CD14-positive monocyte (primary cell): ENCODE results near the gene KIR2DL3. TPM values are rescaled to one million over a fixed set of nuclear protein-coding genes. Genes with fewer than 3 reads are reported as not detected.
"Not testable (repeated sequence)": the region's sequence is repeated elsewhere in the genome, so short reads cannot be mapped to it uniquely, and the experiment has no call there.

ENCODE experiments used
- DNase-seq, 3 donors: peaks; one replicate each; pipeline ENCODE4 v3.0.0-alpha.2; 2011 to 2022
- H2AFZ ChIP-seq: 2 replicates; pipeline ENCODE4 v1.6.0; 2012; ENCODE audit warnings: mild to moderate bottlenecking, low read depth, low read length, inconsistent platforms; ENCODE audit not compliant: insufficient read depth, poor library complexity, severe bottlenecking
- H3K27ac ChIP-seq, 2 donors: 1 replicate in 1 of 2; 2 replicates in 1 of 2; pipeline ENCODE4 v1.5.1; 2012 to 2013; ENCODE audit warnings: low read length in 2 of 2, control low read depth in 1 of 2, inconsistent platforms in 1 of 2, low read depth in 1 of 2, mild to moderate bottlenecking in 1 of 2
- H3K27me3 ChIP-seq, 2 donors: one replicate each; pipeline versions ENCODE4 v1.6.0 to v1.6.1; 2011 to 2013; ENCODE audit warnings: low read length in 2 of 2; ENCODE audit not compliant: control insufficient read depth in 2 of 2, insufficient read depth in 2 of 2
- H3K36me3 ChIP-seq, 2 donors: replicated peaks in 1 of 2; 1 replicate in 1 of 2; 2 replicates in 1 of 2; pipeline versions ENCODE4 v1.5.1 to v1.6.1; 2012 to 2013; ENCODE audit warnings: low read length in 2 of 2, control low read depth in 1 of 2, inconsistent platforms in 1 of 2, mild to moderate bottlenecking in 1 of 2; ENCODE audit not compliant: insufficient read depth in 2 of 2, control insufficient read depth in 1 of 2
- H3K4me1 ChIP-seq, 2 donors: 1 replicate in 1 of 2; 2 replicates in 1 of 2; pipeline versions ENCODE4 v1.5.1 to v1.6.1; 2012 to 2013; ENCODE audit warnings: low read length in 2 of 2, control low read depth in 1 of 2, inconsistent platforms in 1 of 2, mild to moderate bottlenecking in 1 of 2, moderate library complexity in 1 of 2; ENCODE audit not compliant: insufficient read depth in 2 of 2, control insufficient read depth in 1 of 2
- H3K4me2 ChIP-seq: replicated peaks from 2 replicates; pipeline ENCODE3; 2012; ENCODE audit warnings: low read length, moderate library complexity, mild to moderate bottlenecking; ENCODE audit not compliant: poor library complexity, severe bottlenecking; ENCODE audit errors: extremely low read depth
- H3K4me3 ChIP-seq, 3 experiments: fragments of 200-600 bp in 1 of 3; sonication (generic) in 1 of 3; replicated peaks in 1 of 3; 1 replicate in 2 of 3; 2 replicates in 1 of 3; pipeline ENCODE4 v1.5.1; 2011 to 2013; ENCODE audit warnings: low read length in 3 of 3, mild to moderate bottlenecking in 3 of 3, control low read depth in 2 of 3, low read depth in 2 of 3, inconsistent platforms in 1 of 3, moderate library complexity in 1 of 3
- H3K79me2 ChIP-seq: 2 replicates; pipeline ENCODE4 v1.6.0; 2012; ENCODE audit warnings: mild to moderate bottlenecking, control low read depth, inconsistent platforms, low read length, moderate library complexity; ENCODE audit not compliant: insufficient read depth
- H3K9ac ChIP-seq: 2 replicates; pipeline ENCODE4 v1.6.0; 2017; ENCODE audit warnings: low read length, mild to moderate bottlenecking; ENCODE audit not compliant: insufficient read depth, poor library complexity, severe bottlenecking
- H3K9me3 ChIP-seq, 2 donors: replicated peaks in 1 of 2; 1 replicate in 1 of 2; 2 replicates in 1 of 2; pipeline versions ENCODE4 v1.5.1 to v1.6.1; 2012 to 2013; ENCODE audit warnings: low read length in 2 of 2, control low read depth in 1 of 2; ENCODE audit not compliant: control insufficient read depth in 1 of 2, insufficient read depth in 1 of 2
- H4K20me1 ChIP-seq: 2 replicates; pipeline ENCODE4 v1.6.0; 2012; ENCODE audit warnings: mild to moderate bottlenecking, low read length, control low read depth, moderate library complexity; ENCODE audit not compliant: insufficient read depth
- H3K27ac Mint-ChIP-seq, 7 donors: one replicate each; pipeline ENCODE4 v1.8.0; 2020; ENCODE audit warnings: mild to moderate bottlenecking in 7 of 7, mixed read lengths in 7 of 7, moderate library complexity in 6 of 7, inconsistent platforms in 2 of 7
- H3K27me3 Mint-ChIP-seq, 3 donors: one replicate each; pipeline ENCODE4 v1.8.0; 2021 to 2022; ENCODE audit warnings: low read depth in 3 of 3, mild to moderate bottlenecking in 3 of 3, mixed read lengths in 3 of 3, moderate library complexity in 3 of 3, inconsistent platforms in 1 of 3
- H3K36me3 Mint-ChIP-seq, 2 donors: one replicate each; pipeline ENCODE4 v1.8.0; 2020; ENCODE audit warnings: mixed read lengths in 2 of 2, inconsistent platforms in 1 of 2, mild to moderate bottlenecking in 1 of 2
- H3K4me1 Mint-ChIP-seq: one replicate; pipeline ENCODE4 v1.8.0; 2020; ENCODE audit warnings: mild to moderate bottlenecking, mixed read lengths
- H3K4me3 Mint-ChIP-seq, 2 donors: one replicate each; pipeline ENCODE4 v1.8.0; 2020; ENCODE audit warnings: mild to moderate bottlenecking in 2 of 2, mixed read lengths in 2 of 2, moderate library complexity in 1 of 2
- H3K9me3 Mint-ChIP-seq, 7 donors: one replicate each; pipeline ENCODE4 v1.8.0; 2020 to 2022; ENCODE audit warnings: mixed read lengths in 7 of 7, mild to moderate bottlenecking in 6 of 7, moderate library complexity in 6 of 7, inconsistent platforms in 2 of 7
- WGBS: methylation state at CpG from one replicate; pipeline ENCODE4 v1.1.5; 2013; ENCODE audit warnings: missing lambda C conversion rate; ENCODE audit not compliant: insufficient coverage; 5-methylcytosine and 5-hydroxymethylcytosine counted together
- intact Hi-C, 2 donors: fragments of 100-400 bp; cut with micrococcal nuclease; formaldehyde crosslinking; loops; one replicate each; pipeline versions ENCODE4 v1.15.0 to v1.15.1; 2023
- polyA plus RNA-seq, 3 donors: library from polyadenylated mRNA; depleted of rRNA in 1 of 3; unstranded in 2 of 3; stranded (reverse) in 1 of 3; fragments of 300-500 nt in 2 of 3; fragments of >200 nt in 1 of 3; fragmentation: Illumina TruSeq in 2 of 3; gene quantifications; 1 replicate in 2 of 3; 2 replicates in 1 of 3; pipeline ENCODE4 v1.2.3, GENCODE V29; 2012 to 2021

KIR2DL3 gene
- polyA plus RNA-seq, 3 donors = 0.07 TPM; not detected in 2

- not testable (repeated sequence) for H2AFZ ChIP-seq, DNase-seq, H3K4me1 ChIP-seq, H3K36me3 ChIP-seq, H3K79me2 ChIP-seq, H3K4me2 ChIP-seq, H3K4me1 Mint-ChIP-seq, H3K9me3 Mint-ChIP-seq, H3K36me3 Mint-ChIP-seq, H3K27ac ChIP-seq, H3K9ac ChIP-seq, H3K9me3 ChIP-seq, H3K27me3 ChIP-seq, H3K4me3 ChIP-seq, H3K4me3 Mint-ChIP-seq, H4K20me1 ChIP-seq
- intact Hi-C loops = loop anchor here in 1 of 2 donors (10.0 kb wide), 1 partner anchor 246 kb away; no protein-coding TSS in a partner anchor
- peaks cover 5 to 18% (median 12%) of the 10 kb centered on the region in 3 donors for H3K27me3 Mint-ChIP-seq
- peak overlapping the region in 1 of 7 donors; percentile 6 for H3K27ac Mint-ChIP-seq
- WGBS = 90% methylated on average over 6 of the region's 15 CpGs
Measured at GRCh38 chr19:54771018-54771960, 33.0 kb downstream of the KIR2DL3 start.

DNA sequence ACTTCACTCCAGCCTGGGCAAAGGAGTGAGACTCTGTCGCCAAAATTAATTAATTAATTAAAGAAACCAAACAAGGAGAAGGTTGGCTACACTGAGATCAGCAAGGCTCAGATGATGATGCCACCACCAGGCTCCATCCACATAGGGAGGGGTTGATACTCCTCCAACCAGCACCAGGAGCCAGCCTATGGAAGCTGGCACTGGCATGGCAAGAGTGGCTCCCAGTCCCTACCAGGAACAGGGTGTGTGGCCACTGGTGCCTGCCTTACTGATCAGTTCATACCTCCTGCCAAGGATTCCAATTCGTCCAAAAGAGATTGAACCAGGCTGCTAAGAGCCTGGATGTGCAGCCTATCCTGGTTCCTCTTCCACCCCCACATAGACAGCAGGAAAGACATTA is 34.4 kb downstream of the KIR2DL3 start:
- not testable (repeated sequence) for H3K27ac ChIP-seq, H2AFZ ChIP-seq, H3K27me3 ChIP-seq, H3K4me1 ChIP-seq, H3K4me3 ChIP-seq, H3K4me1 Mint-ChIP-seq, H3K9me3 Mint-ChIP-seq, DNase-seq, H4K20me1 ChIP-seq, H3K9ac ChIP-seq, H3K4me2 ChIP-seq, H3K4me3 Mint-ChIP-seq, H3K9me3 ChIP-seq, H3K36me3 Mint-ChIP-seq, H3K36me3 ChIP-seq, H3K79me2 ChIP-seq
- peak overlapping the region in 1 of 7 donors; percentile 37 for H3K27ac Mint-ChIP-seq
- 50% methylated on average over 1 of the region's 2 CpGs for WGBS
- intact Hi-C loops = loop anchor here in 1 of 2 donors (10.0 kb wide), 1 partner anchor 248 kb away; no protein-coding TSS in a partner anchor
- peaks cover 8 to 18% (median 10%) of the 10 kb centered on the region in 3 donors for H3K27me3 Mint-ChIP-seq

GRCh38 chr19:54775095-54775815 is 36.9 kb downstream of the KIR2DL3 start:
- H3K9me3 Mint-ChIP-seq, H3K4me2 ChIP-seq, H3K4me3 ChIP-seq, H3K4me3 Mint-ChIP-seq, H3K27ac ChIP-seq, H3K27me3 ChIP-seq, H3K36me3 ChIP-seq, H2AFZ ChIP-seq, H3K79me2 ChIP-seq, DNase-seq, H4K20me1 ChIP-seq, H3K27ac Mint-ChIP-seq, H3K36me3 Mint-ChIP-seq, H3K9ac ChIP-seq, H3K9me3 ChIP-seq: not testable (repeated sequence)
- Mint-ChIP-seq H3K27me3 (peaks cover 10 to 18% (median 13%) of the 10 kb centered on the region in 3 donors), H3K4me1 (peaks cover 14% of the 10 kb centered on the region)
- 91% methylated on average over 9 of the region's 12 CpGs for WGBS
- intact Hi-C loops = loop anchor here in 1 of 2 donors (10.0 kb wide), 1 partner anchor 250 kb away; no protein-coding TSS in a partner anchor
- peaks cover 0 to 11% of the 10 kb centered on the region in 2 donors for H3K4me1 ChIP-seq

DNA sequence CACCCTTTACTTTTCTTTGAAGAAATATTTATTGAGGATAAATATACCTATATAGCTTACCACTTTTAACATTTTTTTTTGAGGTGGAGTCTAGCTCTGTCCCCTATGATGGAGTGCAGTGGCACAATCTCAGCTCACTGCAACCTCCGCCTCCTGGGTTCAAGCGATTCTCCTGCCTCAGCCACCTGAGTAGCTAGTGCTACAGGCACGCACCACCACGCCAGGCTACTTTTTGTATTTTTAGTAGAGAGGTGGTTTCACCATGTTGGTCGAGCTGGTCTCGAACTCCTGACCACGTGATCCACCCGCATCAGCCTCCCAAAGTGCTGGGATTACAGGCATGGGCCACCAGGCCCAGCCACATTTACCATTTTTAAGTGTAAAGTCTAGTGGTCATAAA is 37.5 kb downstream of the KIR2DL3 start:
- not testable (repeated sequence) for H3K9ac ChIP-seq, H3K4me2 ChIP-seq, H3K79me2 ChIP-seq, H3K27ac Mint-ChIP-seq, H3K9me3 ChIP-seq, H3K9me3 Mint-ChIP-seq, H3K4me3 ChIP-seq, H3K27me3 ChIP-seq, H3K27ac ChIP-seq, H3K4me3 Mint-ChIP-seq, H3K36me3 ChIP-seq, DNase-seq, H3K36me3 Mint-ChIP-seq, H4K20me1 ChIP-seq, H2AFZ ChIP-seq
- WGBS = 92% methylated on average over 2 of the region's 8 CpGs
- intact Hi-C loops = loop anchor here in 1 of 2 donors (10.0 kb wide), 1 partner anchor 251 kb away; no protein-coding TSS in a partner anchor
- Mint-ChIP-seq H3K27me3 (peaks cover 11 to 20% (median 13%) of the 10 kb centered on the region in 3 donors), H3K4me1 (peaks cover 14% of the 10 kb centered on the region)
- H3K4me1 ChIP-seq = peaks cover 0 to 11% of the 10 kb centered on the region in 2 donors
